HepG2 (cell line): ENCODE measurements around the gene ATG16L2. TPM values are rescaled to one million over a fixed set of nuclear protein-coding genes. Genes with fewer than 3 reads are reported as not detected.
A peak's percentile ranks its signal among the peaks of the same experiment; 100 is the strongest.

ENCODE experiments used
- ASH2L ChIP-seq: fragments of 300-600, 200-600 bp; sonication (generic); IDR thresholded peaks from 2 replicates; pipeline ENCODE4 v1.7.0; 2017; ENCODE audit warnings: low read depth, mild to moderate bottlenecking, moderate library complexity, mixed read lengths, low read length; ENCODE audit not compliant: insufficient read length
- HDAC1 ChIP-seq: sonication (generic); formaldehyde crosslinking; IDR thresholded peaks from 2 replicates; pipeline ENCODE4 v1.5.1; 2020; ENCODE audit warnings: mild to moderate bottlenecking, missing genetic modification reagents
- PRPF4 ChIP-seq: fragments of 200-400 bp; formaldehyde crosslinking; IDR thresholded peaks from 2 replicates; pipeline ENCODE4 v1.6.1; 2016; ENCODE audit warnings: low read length, low read depth; ENCODE audit not compliant: poor library complexity, severe bottlenecking
- SMYD3 ChIP-seq: sonication (generic); formaldehyde crosslinking; IDR thresholded peaks from 2 replicates; pipeline ENCODE4 v1.8.1; 2023; ENCODE audit warnings: mild to moderate bottlenecking, missing genetic modification reagents
- SPEN ChIP-seq: sonication (generic); formaldehyde crosslinking; IDR thresholded peaks from 2 replicates; pipeline ENCODE4 v1.5.1; 2020; ENCODE audit warnings: low read depth, mild to moderate bottlenecking, missing genetic modification reagents
- TAF15 ChIP-seq: fragments of 200-400 bp; formaldehyde crosslinking; IDR thresholded peaks from one replicate; pipeline ENCODE4 v1.6.1; 2018; ENCODE audit warnings: mild to moderate bottlenecking, low read depth, low read length; ENCODE audit not compliant: poor library complexity, severe bottlenecking
- TEAD3 ChIP-seq: optimal IDR thresholded peaks from 2 replicates; pipeline ENCODE3; 2016; ENCODE audit warnings: borderline replicate concordance
- ZBTB7B ChIP-seq: sonication (generic); formaldehyde crosslinking; IDR thresholded peaks from 2 replicates; pipeline ENCODE4 v1.4.0; 2020; ENCODE audit warnings: missing genetic modification reagents
- ZNF274 ChIP-seq: sonication (generic); formaldehyde crosslinking; IDR thresholded peaks from 2 replicates; pipeline ENCODE4 v1.5.1; 2020; ENCODE audit warnings: mild to moderate bottlenecking, missing genetic modification reagents
- ZNF562 ChIP-seq: sonication (generic); formaldehyde crosslinking; IDR thresholded peaks from 2 replicates; pipeline ENCODE4 v1.8.0; 2022; ENCODE audit warnings: missing genetic modification reagents, borderline replicate concordance
- ZNF839 ChIP-seq: sonication (generic); formaldehyde crosslinking; IDR thresholded peaks from 2 replicates; pipeline ENCODE4 v1.4.0; 2020; ENCODE audit warnings: missing genetic modification reagents, mild to moderate bottlenecking, borderline replicate concordance
- polyA plus RNA-seq, 8 experiments: library from polyadenylated mRNA; depleted of rRNA in 3 of 8; stranded (reverse) in 7 of 8; unstranded in 1 of 8; fragments of >200 nt; fragmentation: Illumina TruSeq in 4 of 8; extraction: Trizol in 4 of 8; gene quantifications; 2 replicates each; pipeline versions ENCODE4 v1.2.1 to v1.2.3, GENCODE V29; 2011 to 2016; ENCODE audit warnings: low read depth in 4 of 8, missing spikeins in 1 of 8, mixed read lengths in 1 of 8; ENCODE audit not compliant: insufficient read depth in 1 of 8
- total RNA-seq, 5 experiments: library from RNA; depleted of rRNA; stranded (reverse); fragments of >200 nt; fragmentation: Illumina TruSeq; extraction: Trizol; gene quantifications; 2 replicates each; pipeline ENCODE4 v1.2.3, GENCODE V29; 2016; ENCODE audit warnings: low read depth in 1 of 5
- TF ChIP-seq, protein P1 (sequence below): sonication (generic); formaldehyde crosslinking; IDR thresholded peaks from 2 replicates; pipeline ENCODE4 v1.5.0; 2020; ENCODE audit warnings: missing genetic modification reagents
- TF ChIP-seq, protein P2 (sequence below): sonication (generic); formaldehyde crosslinking; IDR thresholded peaks from 2 replicates; pipeline ENCODE4 v1.4.0; 2020; ENCODE audit warnings: missing genetic modification reagents
- TF ChIP-seq, protein P3 (sequence below): sonication (generic); formaldehyde crosslinking; IDR thresholded peaks from 2 replicates; pipeline ENCODE4 v1.5.1; 2020; ENCODE audit warnings: missing genetic modification reagents, mild to moderate bottlenecking, borderline replicate concordance
- TF ChIP-seq, protein P4 (sequence below): sonication (generic); formaldehyde crosslinking; IDR thresholded peaks from 2 replicates; pipeline ENCODE4 v1.9.0; 2021; ENCODE audit warnings: missing genetic modification reagents, mild to moderate bottlenecking, borderline replicate concordance

ATG16L2 gene
- total and polyA plus RNA-seq, 2 of the 13 experiments (the other 11 are each of a cell fraction or from before 2014, with no cell fraction given) = 6.2 to 14.8 TPM

- TF ChIP-seq SPEN (CRISPR knock-in tag) (peak; percentile 52; the same call in 1 of the 2 replicates), PRPF4 (no peak), HDAC1 (CRISPR knock-in tag) (peak; percentile 81), TEAD3 (CRISPR knock-in tag) (peak; percentile 83), ZNF274 (CRISPR knock-in tag) (peak; percentile 84; the same call in 1 of the 2 replicates), SMYD3 (CRISPR knock-in tag) (peak; percentile 54; the same call in 1 of the 2 replicates), ZBTB7B (CRISPR knock-in tag) (peak; percentile 74), TAF15 (peak; percentile 89), ZNF839 (CRISPR knock-in tag) (peak; percentile 74; the same call in 1 of the 2 replicates), ASH2L (peak; percentile 79), ZNF562 (CRISPR knock-in tag) (no peak)
- TF ChIP-seq, protein P1, sequence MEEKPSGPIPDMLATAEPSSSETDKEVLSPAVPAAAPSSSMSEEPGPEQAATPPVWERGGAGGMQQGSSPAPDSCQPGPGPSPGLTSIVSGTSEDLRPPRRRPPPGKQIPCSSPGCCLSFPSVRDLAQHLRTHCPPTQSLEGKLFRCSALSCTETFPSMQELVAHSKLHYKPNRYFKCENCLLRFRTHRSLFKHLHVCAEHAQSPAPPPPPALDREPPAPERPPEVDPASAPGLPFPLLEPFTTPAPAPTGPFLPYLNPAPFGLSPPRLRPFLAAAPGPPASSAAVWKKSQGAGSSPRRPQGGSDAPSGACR (CRISPR knock-in tag) = no peak; the same call in 1 of the 2 replicates
- TF ChIP-seq, protein P2, sequence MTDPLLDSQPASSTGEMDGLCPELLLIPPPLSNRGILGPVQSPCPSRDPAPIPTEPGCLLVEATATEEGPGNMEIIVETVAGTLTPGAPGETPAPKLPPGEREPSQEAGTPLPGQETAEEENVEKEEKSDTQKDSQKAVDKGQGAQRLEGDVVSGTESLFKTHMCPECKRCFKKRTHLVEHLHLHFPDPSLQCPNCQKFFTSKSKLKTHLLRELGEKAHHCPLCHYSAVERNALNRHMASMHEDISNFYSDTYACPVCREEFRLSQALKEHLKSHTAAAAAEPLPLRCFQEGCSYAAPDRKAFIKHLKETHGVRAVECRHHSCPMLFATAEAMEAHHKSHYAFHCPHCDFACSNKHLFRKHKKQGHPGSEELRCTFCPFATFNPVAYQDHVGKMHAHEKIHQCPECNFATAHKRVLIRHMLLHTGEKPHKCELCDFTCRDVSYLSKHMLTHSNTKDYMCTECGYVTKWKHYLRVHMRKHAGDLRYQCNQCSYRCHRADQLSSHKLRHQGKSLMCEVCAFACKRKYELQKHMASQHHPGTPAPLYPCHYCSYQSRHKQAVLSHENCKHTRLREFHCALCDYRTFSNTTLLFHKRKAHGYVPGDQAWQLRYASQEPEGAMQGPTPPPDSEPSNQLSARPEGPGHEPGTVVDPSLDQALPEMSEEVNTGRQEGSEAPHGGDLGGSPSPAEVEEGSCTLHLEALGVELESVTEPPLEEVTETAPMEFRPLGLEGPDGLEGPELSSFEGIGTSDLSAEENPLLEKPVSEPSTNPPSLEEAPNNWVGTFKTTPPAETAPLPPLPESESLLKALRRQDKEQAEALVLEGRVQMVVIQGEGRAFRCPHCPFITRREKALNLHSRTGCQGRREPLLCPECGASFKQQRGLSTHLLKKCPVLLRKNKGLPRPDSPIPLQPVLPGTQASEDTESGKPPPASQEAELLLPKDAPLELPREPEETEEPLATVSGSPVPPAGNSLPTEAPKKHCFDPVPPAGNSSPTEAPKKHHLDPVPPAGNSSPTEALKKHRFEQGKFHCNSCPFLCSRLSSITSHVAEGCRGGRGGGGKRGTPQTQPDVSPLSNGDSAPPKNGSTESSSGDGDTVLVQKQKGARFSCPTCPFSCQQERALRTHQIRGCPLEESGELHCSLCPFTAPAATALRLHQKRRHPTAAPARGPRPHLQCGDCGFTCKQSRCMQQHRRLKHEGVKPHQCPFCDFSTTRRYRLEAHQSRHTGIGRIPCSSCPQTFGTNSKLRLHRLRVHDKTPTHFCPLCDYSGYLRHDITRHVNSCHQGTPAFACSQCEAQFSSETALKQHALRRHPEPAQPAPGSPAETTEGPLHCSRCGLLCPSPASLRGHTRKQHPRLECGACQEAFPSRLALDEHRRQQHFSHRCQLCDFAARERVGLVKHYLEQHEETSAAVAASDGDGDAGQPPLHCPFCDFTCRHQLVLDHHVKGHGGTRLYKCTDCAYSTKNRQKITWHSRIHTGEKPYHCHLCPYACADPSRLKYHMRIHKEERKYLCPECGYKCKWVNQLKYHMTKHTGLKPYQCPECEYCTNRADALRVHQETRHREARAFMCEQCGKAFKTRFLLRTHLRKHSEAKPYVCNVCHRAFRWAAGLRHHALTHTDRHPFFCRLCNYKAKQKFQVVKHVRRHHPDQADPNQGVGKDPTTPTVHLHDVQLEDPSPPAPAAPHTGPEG (CRISPR knock-in tag) = peak; percentile 28; the same call in 1 of the 2 replicates
- TF ChIP-seq, protein P3, sequence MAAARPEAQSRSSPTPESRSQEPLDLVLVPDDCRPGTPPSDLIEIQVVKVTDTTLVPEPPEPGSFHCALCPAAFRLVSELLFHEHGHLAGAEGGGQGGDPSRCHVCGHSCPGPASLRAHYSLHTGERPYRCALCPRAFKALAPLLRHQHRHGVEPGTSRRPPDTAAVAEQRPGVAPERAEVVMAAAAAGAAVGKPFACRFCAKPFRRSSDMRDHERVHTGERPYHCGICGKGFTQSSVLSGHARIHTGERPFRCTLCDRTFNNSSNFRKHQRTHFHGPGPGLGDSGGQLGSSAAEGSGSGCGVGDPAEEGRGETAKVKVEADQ (CRISPR knock-in tag) = peak; percentile 83
- TF ChIP-seq, protein P4, sequence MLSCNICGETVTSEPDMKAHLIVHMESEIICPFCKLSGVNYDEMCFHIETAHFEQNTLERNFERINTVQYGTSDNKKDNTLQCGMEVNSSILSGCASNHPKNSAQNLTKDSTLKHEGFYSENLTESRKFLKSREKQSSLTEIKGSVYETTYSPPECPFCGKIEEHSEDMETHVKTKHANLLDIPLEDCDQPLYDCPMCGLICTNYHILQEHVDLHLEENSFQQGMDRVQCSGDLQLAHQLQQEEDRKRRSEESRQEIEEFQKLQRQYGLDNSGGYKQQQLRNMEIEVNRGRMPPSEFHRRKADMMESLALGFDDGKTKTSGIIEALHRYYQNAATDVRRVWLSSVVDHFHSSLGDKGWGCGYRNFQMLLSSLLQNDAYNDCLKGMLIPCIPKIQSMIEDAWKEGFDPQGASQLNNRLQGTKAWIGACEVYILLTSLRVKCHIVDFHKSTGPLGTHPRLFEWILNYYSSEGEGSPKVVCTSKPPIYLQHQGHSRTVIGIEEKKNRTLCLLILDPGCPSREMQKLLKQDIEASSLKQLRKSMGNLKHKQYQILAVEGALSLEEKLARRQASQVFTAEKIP (CRISPR knock-in tag) = no peak
Measured at GRCh38 chr11:72793425-72794367, 20.5 kb upstream of the ATG16L2 start, which contains the start of gene STARD10 (continued).
